GM18507 (cell line): ENCODE data around the gene SLC6A14.

Experiments
- DNase-seq: peaks from one replicate; pipeline ENCODE4 v3.0.0; 2011; ENCODE audit warnings: low read depth; ENCODE audit not compliant: insufficient read length; ENCODE audit errors: extremely low spot score
- FAIRE-seq: peaks from 2 replicates; lab custom pipeline; 2011; peaks lifted over from hg19 to GRCh38; lab: Jason Lieb, UNC

The SLC6A14 gene, protein sequence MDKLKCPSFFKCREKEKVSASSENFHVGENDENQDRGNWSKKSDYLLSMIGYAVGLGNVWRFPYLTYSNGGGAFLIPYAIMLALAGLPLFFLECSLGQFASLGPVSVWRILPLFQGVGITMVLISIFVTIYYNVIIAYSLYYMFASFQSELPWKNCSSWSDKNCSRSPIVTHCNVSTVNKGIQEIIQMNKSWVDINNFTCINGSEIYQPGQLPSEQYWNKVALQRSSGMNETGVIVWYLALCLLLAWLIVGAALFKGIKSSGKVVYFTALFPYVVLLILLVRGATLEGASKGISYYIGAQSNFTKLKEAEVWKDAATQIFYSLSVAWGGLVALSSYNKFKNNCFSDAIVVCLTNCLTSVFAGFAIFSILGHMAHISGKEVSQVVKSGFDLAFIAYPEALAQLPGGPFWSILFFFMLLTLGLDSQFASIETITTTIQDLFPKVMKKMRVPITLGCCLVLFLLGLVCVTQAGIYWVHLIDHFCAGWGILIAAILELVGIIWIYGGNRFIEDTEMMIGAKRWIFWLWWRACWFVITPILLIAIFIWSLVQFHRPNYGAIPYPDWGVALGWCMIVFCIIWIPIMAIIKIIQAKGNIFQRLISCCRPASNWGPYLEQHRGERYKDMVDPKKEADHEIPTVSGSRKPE

DNA sequence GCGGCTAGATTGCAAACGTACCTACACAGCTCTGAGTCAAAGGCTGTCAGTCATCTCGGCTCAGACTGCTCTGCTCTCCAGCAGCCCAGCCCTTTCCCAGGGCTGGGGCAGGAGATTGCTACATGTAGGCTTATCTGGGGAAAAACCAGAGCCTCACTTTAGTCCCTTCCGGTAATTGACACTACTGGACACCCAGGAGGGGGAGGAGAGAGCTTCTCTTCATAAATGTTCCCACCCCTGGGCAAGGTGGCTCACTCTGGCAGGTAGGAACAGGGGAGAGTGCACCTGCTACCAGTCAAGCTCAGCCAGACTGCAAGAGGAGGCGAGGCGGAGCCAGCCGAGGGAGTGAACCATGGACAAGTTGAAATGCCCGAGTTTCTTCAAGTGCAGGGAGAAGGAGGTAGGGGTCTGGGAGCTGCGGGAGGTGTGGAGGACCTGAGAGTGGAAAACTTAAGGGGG, at the start of gene SLC6A14:
SLC6A14 (plus strand) TSS at position 249 of the 459 bp plus-strand sequence; CDS start at position 353, 104 bp downstream.
- FAIRE-seq (no peak), DNase-seq (no peak)

GRCh38 chrX:116395752-116396151, 40.7 kb upstream of the SLC6A14 start:
- no peak for FAIRE-seq
- no peak for DNase-seq

DNA sequence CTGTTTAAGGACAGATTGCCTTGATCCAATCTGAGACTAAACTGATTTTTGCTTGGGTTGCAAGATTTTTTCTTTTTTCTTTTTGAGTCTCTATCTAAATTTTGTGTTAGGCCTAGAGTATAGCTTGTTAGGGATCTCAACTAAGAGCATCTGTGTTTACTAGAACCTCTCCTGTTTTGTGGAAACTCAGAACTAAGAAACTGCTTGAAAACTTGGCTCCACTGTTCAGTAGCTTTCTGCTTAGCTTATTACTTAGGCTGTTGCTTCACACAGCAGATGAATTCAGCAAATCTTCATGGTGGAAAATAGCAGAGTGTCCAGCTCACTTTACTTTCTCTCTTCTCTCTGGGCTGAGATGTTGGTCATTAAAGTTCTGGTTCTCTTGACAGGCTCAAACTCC, 36.7 kb upstream of the SLC6A14 start:
- no peak for DNase-seq
- no peak for FAIRE-seq

GRCh38 chrX:116409219-116409618, 27.2 kb upstream of the SLC6A14 start:
- DNase-seq: no peak
- FAIRE-seq: no peak

- FAIRE-seq (no peak), DNase-seq (no peak)
These were observed 23.1 kb upstream of the SLC6A14 start for GRCh38 chrX:116413273-116413672.

GRCh38 chrX:116417214-116417613, 19.2 kb upstream of the SLC6A14 start:
- no peak for DNase-seq
- no peak for FAIRE-seq

GRCh38 chrX:116417968-116418367, 18.4 kb upstream of the SLC6A14 start:
- peak; percentile 21 for FAIRE-seq
- DNase-seq: no peak

GRCh38 chrX:116427978-116428377, 8.4 kb upstream of the SLC6A14 start:
- DNase-seq (no peak), FAIRE-seq (no peak)

DNA sequence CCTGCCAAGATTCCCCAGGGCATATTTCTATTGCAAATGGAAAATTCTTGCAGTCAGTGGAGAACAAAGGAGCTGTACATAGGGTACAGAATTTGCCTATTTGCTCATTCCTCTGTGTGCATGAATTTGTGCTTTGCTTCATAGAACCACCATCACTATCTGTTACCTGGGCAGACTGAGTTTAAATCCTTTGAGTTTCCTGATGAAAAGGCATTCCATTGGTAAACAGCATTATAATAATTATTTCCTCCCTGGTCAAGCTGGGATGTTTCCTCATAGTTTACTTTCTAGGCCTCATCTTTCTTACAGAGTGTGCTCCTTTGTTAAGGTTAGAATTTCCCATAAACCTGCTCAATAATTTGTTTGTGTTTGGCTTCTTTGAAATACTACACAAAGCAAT, 809 bp upstream of the SLC6A14 start:
- DNase-seq (no peak), FAIRE-seq (no peak)

DNA sequence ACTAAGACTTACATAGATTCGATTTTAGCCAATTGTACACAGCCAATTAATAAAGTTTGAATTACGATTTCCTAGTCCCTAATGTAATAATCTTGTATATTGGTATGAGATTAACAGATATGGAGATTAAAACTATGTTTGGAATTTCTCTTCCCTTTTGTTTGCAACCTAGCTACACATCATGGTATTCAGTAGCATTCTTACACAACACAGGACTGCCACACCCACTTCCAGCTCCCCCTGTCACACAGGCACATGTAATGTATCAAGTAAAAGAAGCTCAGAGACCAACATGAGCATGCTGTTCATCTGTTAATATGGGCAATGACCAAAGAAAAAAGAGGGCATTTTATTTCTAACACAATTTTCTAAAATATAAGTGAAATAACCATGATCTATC, 12.8 kb downstream of the SLC6A14 start:
- FAIRE-seq: no peak
- DNase-seq: no peak

DNA sequence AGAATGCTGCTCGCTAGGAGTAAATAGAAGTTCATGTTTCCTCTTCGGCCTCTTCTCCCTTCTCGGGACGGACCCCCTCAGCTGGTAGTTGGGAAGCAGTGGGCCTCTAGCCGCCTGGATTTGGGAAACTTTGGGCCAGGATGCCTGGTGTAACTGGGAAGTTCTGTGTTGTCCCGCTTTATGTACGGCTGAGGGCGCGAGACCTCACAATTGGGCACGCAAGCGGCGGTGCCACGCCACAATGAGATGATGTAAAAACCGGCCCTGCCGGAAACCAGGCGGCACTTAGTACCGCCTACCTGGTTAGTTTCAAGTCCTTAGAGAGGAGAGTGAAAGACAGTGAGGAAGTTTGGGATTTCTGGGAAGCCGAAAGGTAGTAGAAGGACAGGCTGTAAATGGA, 26.4 kb downstream of the SLC6A14 start, which contains the start of gene CT83:
CT83 (minus strand) TSS at position 155 of the 400 bp plus-strand sequence; CDS start at position 35, 120 bp downstream.
- FAIRE-seq: no peak
- no peak for DNase-seq

GRCh38 chrX:116480059-116480458, 43.7 kb downstream of the SLC6A14 start:
- DNase-seq (no peak), FAIRE-seq (no peak)

- peak; percentile 42 for FAIRE-seq
- no peak for DNase-seq
These were observed 53.7 kb downstream of the SLC6A14 start for GRCh38 chrX:116490104-116490503.

DNA sequence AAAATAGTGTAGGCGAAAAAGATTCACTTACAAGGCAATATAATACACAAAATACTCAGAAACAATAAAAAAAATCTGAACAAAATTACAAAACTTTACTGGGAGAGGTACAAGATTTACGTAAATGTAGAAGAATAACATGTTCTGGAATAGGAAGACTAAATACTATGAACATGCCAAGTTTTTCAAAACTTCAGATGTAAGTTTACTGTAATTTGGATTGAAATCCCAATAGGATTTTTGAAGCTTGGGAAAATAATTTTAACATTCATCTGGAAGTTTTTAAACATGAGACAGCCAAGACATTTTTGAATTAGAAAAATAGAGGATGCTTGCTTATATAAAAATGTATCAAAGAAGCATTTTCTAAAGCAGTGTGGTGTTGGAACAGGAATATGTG, 56.9 kb downstream of the SLC6A14 start:
- no peak for FAIRE-seq
- DNase-seq: no peak

- FAIRE-seq (no peak), DNase-seq (no peak)
These were observed 63.4 kb downstream of the SLC6A14 start for GRCh38 chrX:116499780-116500179.
